HG03045 (cell line): ENCODE data around the gene POLD1.

Experiments
- ATAC-seq: cut with Tn5 transposase; IDR thresholded peaks from one replicate; pipeline ENCODE4 v1.9.1; 2021; ENCODE audit warnings: mild to moderate bottlenecking, moderate library complexity; ENCODE audit not compliant: unreplicated experiment

Gene POLD1

DNA sequence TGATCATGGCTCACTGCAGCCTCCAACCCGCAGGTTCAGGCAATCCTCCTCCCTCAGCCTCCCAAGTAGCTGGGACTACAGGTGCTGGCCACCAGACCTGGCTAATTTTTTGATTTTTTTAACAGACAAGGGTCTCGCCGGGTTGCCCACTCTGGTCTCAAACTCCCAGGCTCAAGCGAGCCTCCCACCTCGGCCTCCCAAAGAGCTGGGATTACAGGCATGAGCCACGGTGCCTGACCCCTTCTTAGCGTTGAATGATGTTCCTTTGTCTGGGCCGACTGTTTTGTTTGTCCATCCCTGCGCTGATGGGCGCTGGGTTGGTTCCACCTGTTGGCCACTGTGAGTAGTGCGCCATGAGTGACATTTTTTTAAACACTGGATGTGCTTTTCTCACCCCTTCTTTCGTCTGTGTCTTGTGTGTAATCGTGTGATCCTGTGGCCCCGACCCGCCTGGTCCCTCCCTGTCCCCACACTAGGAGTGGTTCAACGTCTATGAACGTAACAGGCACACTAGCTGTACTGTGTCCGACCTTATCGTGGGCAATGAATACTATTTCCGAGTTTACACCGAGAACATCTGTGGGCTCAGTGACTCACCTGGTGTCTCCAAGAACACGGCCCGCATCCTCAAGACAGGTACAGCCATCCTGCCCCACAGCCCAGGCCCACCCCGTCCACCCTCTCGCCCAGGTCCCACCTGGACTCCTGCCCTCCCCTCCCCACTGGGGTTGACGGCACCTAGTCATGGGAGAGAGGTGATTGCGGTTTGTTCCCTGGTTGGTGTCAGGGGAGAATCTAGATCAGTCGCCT, 77.1 kb downstream of the POLD1 start:
- no peak for ATAC-seq

DNA sequence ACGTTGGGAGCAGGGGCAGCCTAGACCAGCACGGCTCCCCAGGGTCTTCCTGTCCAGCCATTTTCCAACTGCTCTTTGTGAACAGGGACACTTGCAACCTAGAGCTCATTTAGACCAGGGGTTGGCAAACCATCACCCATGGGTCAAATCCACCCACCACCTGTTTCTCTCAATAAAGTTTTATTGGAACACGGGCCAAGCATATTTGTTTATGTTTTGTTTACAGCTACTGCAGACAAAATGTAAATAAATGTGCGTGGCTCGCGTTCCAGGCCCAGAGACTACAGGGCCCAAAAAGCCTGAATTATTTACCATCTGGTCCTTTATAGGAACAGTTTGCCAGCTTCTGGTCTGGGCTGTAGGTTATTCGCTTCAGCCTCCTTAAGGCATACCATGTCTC, 78.8 kb downstream of the POLD1 start:
- ATAC-seq = no peak

DNA sequence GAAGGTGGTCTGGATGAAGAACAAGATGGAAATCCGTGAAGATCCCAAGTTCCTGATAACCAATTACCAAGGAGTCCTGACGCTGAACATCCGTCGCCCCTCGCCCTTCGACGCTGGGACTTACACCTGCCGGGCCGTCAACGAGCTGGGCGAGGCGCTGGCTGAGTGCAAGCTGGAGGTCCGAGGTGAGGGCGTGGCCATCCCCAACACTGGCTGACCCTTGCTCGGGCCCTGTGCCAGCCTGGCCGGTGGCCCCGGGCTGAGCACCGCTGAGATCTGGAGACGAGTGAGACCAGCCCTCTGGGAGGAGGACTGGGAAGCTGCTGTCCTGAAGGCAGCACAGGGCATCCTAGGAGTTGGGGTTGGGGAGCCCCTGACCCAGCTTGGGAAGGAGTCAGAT, 80.2 kb downstream of the POLD1 start:
- no peak for ATAC-seq

DNA sequence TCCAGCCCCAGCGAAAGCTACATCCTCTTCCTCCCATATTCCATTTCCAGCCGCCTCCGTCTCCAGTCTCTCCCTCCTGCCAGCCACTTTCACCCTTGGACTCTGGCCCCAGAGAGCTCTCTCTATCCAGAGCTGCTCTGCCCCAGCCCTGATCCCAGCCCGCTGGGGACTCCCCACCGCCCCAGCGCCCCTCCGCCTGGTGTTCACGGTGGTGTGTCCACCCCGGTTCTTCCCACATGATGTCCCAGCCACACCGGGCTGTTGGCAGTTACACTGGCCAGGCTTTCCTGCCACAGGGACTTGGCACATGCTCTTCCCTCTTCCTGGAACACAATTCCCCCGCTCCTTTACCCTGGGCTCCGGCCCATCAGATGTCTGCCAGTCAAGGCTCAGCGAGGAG, 80.9 kb downstream of the POLD1 start:
- ATAC-seq = no peak

DNA sequence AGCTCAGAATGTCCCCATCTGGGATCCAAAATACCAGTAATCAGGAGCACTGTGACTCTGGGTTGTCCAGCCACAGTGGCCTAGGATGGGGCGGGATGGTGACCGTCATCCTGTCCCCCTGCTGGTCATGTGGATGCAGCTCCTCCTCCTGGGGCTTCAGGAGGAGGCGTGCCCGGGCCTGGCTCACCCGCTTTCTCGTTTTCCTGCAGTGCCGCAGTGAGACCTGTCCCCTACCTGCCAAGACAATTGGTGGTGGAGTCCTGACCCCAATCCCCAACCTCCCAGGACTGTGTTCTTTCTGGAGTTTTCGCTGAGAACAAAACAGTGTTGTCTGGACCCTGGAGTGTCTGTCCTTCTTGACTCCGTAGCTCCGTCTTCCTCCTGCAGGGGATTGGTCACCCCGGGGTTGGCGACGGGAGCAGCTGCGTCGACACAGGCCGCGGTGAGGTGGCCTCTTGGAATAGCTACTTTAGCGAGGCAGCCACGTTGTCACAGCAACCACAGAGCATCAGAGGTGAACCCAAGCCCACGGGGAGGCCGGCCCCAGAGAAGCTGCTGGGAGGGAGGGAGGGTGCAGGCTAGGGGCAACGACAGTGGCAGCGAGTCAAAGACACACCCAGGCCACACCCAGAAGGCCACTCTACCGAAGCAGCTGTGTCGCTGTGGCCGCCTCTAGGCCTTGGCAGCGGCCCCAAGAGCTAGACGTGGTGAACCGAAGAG, 82.0 kb downstream of the POLD1 start:
- ATAC-seq = no peak

DNA sequence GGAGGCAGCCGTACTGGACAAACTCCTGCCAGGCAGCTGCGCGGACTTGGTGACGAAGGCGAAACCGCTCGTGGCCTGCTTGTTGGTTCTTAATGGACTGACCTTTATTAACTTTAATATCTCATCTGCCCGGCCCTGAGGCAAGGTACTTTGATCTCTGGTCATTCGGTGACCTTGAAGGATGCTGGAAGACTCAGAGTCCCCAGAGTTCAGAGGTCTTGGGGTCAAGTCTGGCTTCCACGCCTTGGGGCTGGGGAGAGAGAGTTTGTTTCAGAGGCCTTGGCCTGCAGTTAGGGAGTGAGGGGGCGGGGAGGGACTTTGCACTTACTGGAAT, 82.5 kb downstream of the POLD1 start:
- no peak for ATAC-seq

DNA sequence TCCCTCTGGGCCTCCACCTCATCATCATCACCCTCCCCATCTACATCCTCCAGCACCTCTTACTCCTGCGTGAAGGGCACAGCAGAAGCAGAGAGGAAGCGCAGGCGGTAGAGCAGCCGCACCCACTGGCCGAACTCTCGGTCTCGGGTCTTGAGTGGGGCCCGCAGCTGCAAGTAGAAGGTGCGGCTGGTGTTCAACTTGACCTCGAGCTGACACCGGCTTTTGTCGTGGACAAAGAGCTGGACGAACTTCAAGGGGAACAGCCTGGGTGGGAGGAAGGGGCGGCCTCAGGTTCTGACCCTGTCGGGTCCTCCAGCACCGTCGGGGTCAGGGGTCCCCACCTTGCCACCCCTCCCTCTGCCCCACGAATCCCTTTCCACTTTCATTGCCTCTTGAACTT, 83.4 kb downstream of the POLD1 start:
- ATAC-seq = no peak
